Karpas-422 (cell line): ENCODE results near the gene SKIL. TPM values are rescaled to one million over a fixed set of nuclear protein-coding genes. Genes with fewer than 3 reads are reported as not detected.

Source experiments
- DNase-seq: peaks from one replicate; pipeline ENCODE4 v3.0.0-alpha.2; 2015
- H2AFZ ChIP-seq: fragments of 200-600 bp; sonication (generic); 2 replicates; pipeline ENCODE4 v1.6.1; 2014; ENCODE audit warnings: antibody characterized with exemption, low read length, mixed read lengths
- H3K27ac ChIP-seq: fragments of 200-600 bp; sonication (generic); 2 replicates; pipeline ENCODE4 v1.5.1; 2014; ENCODE audit warnings: mild to moderate bottlenecking, low read length, moderate library complexity
- H3K27me3 ChIP-seq: fragments of 200-600 bp; sonication (generic); 2 replicates; pipeline ENCODE4 v1.6.1; 2014; ENCODE audit warnings: low read length, mixed read lengths
- H3K36me3 ChIP-seq: fragments of 200-600 bp; sonication (generic); 2 replicates; pipeline ENCODE4 v1.6.1; 2014; ENCODE audit warnings: low read length, mixed read lengths; ENCODE audit not compliant: insufficient read depth
- H3K4me1 ChIP-seq: fragments of 200-600 bp; sonication (generic); 2 replicates; pipeline ENCODE4 v1.6.1; 2014; ENCODE audit warnings: mild to moderate bottlenecking, low read length, mixed read lengths
- H3K4me2 ChIP-seq: fragments of 200-600 bp; sonication (generic); 2 replicates; pipeline ENCODE4 v1.6.1; 2014; ENCODE audit warnings: low read length, low read depth, mild to moderate bottlenecking; ENCODE audit not compliant: poor library complexity, severe bottlenecking
- H3K4me3 ChIP-seq: fragments of 200-600 bp; sonication (generic); 2 replicates; pipeline ENCODE4 v1.5.1; 2014; ENCODE audit warnings: mild to moderate bottlenecking, antibody characterized with exemption, low read length, mixed read lengths
- H3K79me2 ChIP-seq: fragments of 200-600 bp; sonication (generic); 2 replicates; pipeline ENCODE4 v1.6.1; 2014; ENCODE audit warnings: mild to moderate bottlenecking, low read length, mixed read lengths
- H3K9ac ChIP-seq: fragments of 200-600 bp; sonication (generic); 2 replicates; pipeline ENCODE4 v1.6.0; 2014; ENCODE audit warnings: low read length
- H3K9me2 ChIP-seq: fragments of 200-600 bp; sonication (generic), shearing (Covaris generic); replicated peaks from 2 replicates; pipeline ENCODE4 v1.6.0; 2014; ENCODE audit warnings: mild to moderate bottlenecking, low read length, moderate library complexity; ENCODE audit not compliant: insufficient read depth
- H3K9me3 ChIP-seq: fragments of 300-700, 200-600 bp; sonication (generic); 2 replicates; pipeline ENCODE4 v1.6.1; 2014; ENCODE audit warnings: low read length, mixed read lengths
- H4K20me1 ChIP-seq: fragments of 200-600 bp; sonication (generic); 2 replicates; pipeline ENCODE4 v1.6.1; 2014; ENCODE audit warnings: mild to moderate bottlenecking, antibody characterized with exemption, low read length, low read depth; ENCODE audit not compliant: insufficient read depth
- total RNA-seq: library from RNA; depleted of rRNA; stranded (reverse); fragments of >200 nt; shearing (Covaris generic); gene quantifications from 2 replicates; pipeline ENCODE4 v1.2.3, GENCODE V29; 2014; ENCODE audit warnings: low replicate concordance

SKIL gene
- total RNA-seq, 1 experiment from 2014 or later, result 49.5 TPM

GRCh38 chr3:170363471-170363994 lies 6.0 kb downstream of the SKIL start:
- H4K20me1 ChIP-seq, result no peaks in the 10 kb centered on the region
- no peak overlapping the region for H3K4me2 ChIP-seq
- no peak overlapping the region for H3K27ac ChIP-seq
- peaks cover 48% of the 10 kb centered on the region for H3K4me1 ChIP-seq
- H3K9me2 ChIP-seq, result no peaks in the 10 kb centered on the region
- DNase-seq, result no peak
- H3K27me3 ChIP-seq, result no peaks in the 10 kb centered on the region
- peaks cover 5% of the 10 kb centered on the region; the same call in 1 of the 2 replicates for H3K36me3 ChIP-seq
- no peak overlapping the region for H2AFZ ChIP-seq
- H3K79me2 ChIP-seq, result peaks cover 90% of the 10 kb centered on the region
- no peak overlapping the region for H3K4me3 ChIP-seq
- no peaks in the 10 kb centered on the region for H3K9me3 ChIP-seq
- H3K9ac ChIP-seq, result no peak overlapping the region

GRCh38 chr3:170364965-170365364 lies 7.5 kb downstream of the SKIL start:
- Histone ChIP-seq H3K27ac (no peak overlapping the region), H3K4me1 (peaks cover 44% of the 10 kb centered on the region), H3K27me3 (no peaks in the 10 kb centered on the region), H3K9ac (no peak overlapping the region), H3K4me2 (no peak overlapping the region), H3K4me3 (no peak overlapping the region), H3K36me3 (0 out of 2 replicates have a peak, but pooled peaks cover under 1% of the 10 kb centered on the region), H3K9me3 (no peaks in the 10 kb centered on the region), H4K20me1 (peaks cover 6% of the 10 kb centered on the region; the same call in 1 of the 2 replicates), H2AFZ (no peak overlapping the region), H3K79me2 (peaks cover 89% of the 10 kb centered on the region), H3K9me2 (no peaks in the 10 kb centered on the region)
- DNase-seq, result no peak

- Histone ChIP-seq H3K4me1 (peaks cover 38% of the 10 kb centered on the region), H3K36me3 (no peaks in the 10 kb centered on the region), H3K9me2 (no peaks in the 10 kb centered on the region), H3K27ac (peak overlapping the region; percentile 86), H3K4me2 (peak overlapping the region; percentile 81), H3K9me3 (no peaks in the 10 kb centered on the region), H2AFZ (no peak overlapping the region), H3K79me2 (peaks cover 91% of the 10 kb centered on the region), H3K9ac (peak overlapping the region; percentile 41), H3K27me3 (no peaks in the 10 kb centered on the region), H3K4me3 (peak overlapping the region; percentile 59), H4K20me1 (peaks cover 6% of the 10 kb centered on the region; the same call in 1 of the 2 replicates)
- DNase-seq, result peak; percentile 81
Measured at GRCh38 chr3:170367797-170368196, 10.3 kb downstream of the SKIL start.

- H3K9ac ChIP-seq, result no peak overlapping the region
- peaks cover 45% of the 10 kb centered on the region for H3K4me1 ChIP-seq
- H3K4me3 ChIP-seq, result no peak overlapping the region
- peak overlapping the region; percentile 81 for H3K4me2 ChIP-seq
- DNase-seq, result peak; percentile 63
- peaks cover 6% of the 10 kb centered on the region; the same call in 1 of the 2 replicates for H4K20me1 ChIP-seq
- peaks cover 91% of the 10 kb centered on the region for H3K79me2 ChIP-seq
- H3K9me3 ChIP-seq, result no peaks in the 10 kb centered on the region
- no peaks in the 10 kb centered on the region for H3K27me3 ChIP-seq
- H3K36me3 ChIP-seq, result no peaks in the 10 kb centered on the region
- H3K9me2 ChIP-seq, result no peaks in the 10 kb centered on the region
- H3K27ac ChIP-seq, result peak overlapping the region; percentile 86
- H2AFZ ChIP-seq, result no peak overlapping the region
Measured at GRCh38 chr3:170368921-170369320, 11.4 kb downstream of the SKIL start.

GRCh38 chr3:170372190-170372879 lies 14.8 kb downstream of the SKIL start:
- Histone ChIP-seq H3K4me2 (peak overlapping the region; percentile 35), H3K9me2 (no peaks in the 10 kb centered on the region), H3K4me3 (no peak overlapping the region), H4K20me1 (peaks cover 6% of the 10 kb centered on the region; the same call in 1 of the 2 replicates), H3K79me2 (peaks cover 90% of the 10 kb centered on the region), H2AFZ (no peak overlapping the region), H3K27me3 (no peaks in the 10 kb centered on the region), H3K4me1 (peaks cover 55% of the 10 kb centered on the region), H3K9ac (no peak overlapping the region), H3K27ac (peak overlapping the region; percentile 48), H3K36me3 (no peaks in the 10 kb centered on the region), H3K9me3 (no peaks in the 10 kb centered on the region)
- no peak for DNase-seq

- no peak overlapping the region for H3K4me3 ChIP-seq
- H2AFZ ChIP-seq, result no peak overlapping the region
- H3K9ac ChIP-seq, result no peak overlapping the region
- H3K9me2 ChIP-seq, result no peaks in the 10 kb centered on the region
- H3K27ac ChIP-seq, result peak overlapping the region; percentile 62
- peaks cover 14% of the 10 kb centered on the region; the same call in 1 of the 2 replicates for H3K36me3 ChIP-seq
- peak overlapping the region; percentile 28 for H3K4me2 ChIP-seq
- H3K4me1 ChIP-seq, result peaks cover 18% of the 10 kb centered on the region
- DNase-seq, result peak; percentile 55
- no peaks in the 10 kb centered on the region for H3K27me3 ChIP-seq
- H3K79me2 ChIP-seq, result peaks cover 19% of the 10 kb centered on the region
- H4K20me1 ChIP-seq, result no peaks in the 10 kb centered on the region
- H3K9me3 ChIP-seq, result no peaks in the 10 kb centered on the region
Measured at GRCh38 chr3:170383567-170383966, 26.1 kb downstream of the SKIL start.

GRCh38 chr3:170386468-170386867 lies 29.0 kb downstream of the SKIL start:
- H3K9me3 ChIP-seq, result no peaks in the 10 kb centered on the region
- DNase-seq, result no peak
- H3K27ac ChIP-seq, result no peak overlapping the region
- H3K4me1 ChIP-seq, result peaks cover 21% of the 10 kb centered on the region
- no peaks in the 10 kb centered on the region for H3K9me2 ChIP-seq
- peaks cover 12% of the 10 kb centered on the region; the same call in 1 of the 2 replicates for H3K79me2 ChIP-seq
- no peak overlapping the region for H3K4me2 ChIP-seq
- peaks cover 14% of the 10 kb centered on the region; the same call in 1 of the 2 replicates for H3K36me3 ChIP-seq
- no peaks in the 10 kb centered on the region for H4K20me1 ChIP-seq
- H3K9ac ChIP-seq, result no peak overlapping the region
- no peaks in the 10 kb centered on the region for H3K27me3 ChIP-seq
- no peak overlapping the region for H2AFZ ChIP-seq
- no peak overlapping the region for H3K4me3 ChIP-seq

- H3K9me2 ChIP-seq, result no peaks in the 10 kb centered on the region
- DNase-seq, result peak; percentile 48
- peaks cover 17% of the 10 kb centered on the region; the same call in 1 of the 2 replicates for H3K36me3 ChIP-seq
- no peak overlapping the region for H3K4me3 ChIP-seq
- no peaks in the 10 kb centered on the region for H3K9me3 ChIP-seq
- no peak overlapping the region for H2AFZ ChIP-seq
- no peaks in the 10 kb centered on the region for H4K20me1 ChIP-seq
- H3K27me3 ChIP-seq, result no peaks in the 10 kb centered on the region
- H3K79me2 ChIP-seq, result peaks cover 12% of the 10 kb centered on the region; the same call in 1 of the 2 replicates
- H3K4me2 ChIP-seq, result no peak overlapping the region
- no peak overlapping the region for H3K27ac ChIP-seq
- H3K4me1 ChIP-seq, result peaks cover 15% of the 10 kb centered on the region
- H3K9ac ChIP-seq, result no peak overlapping the region
Measured at GRCh38 chr3:170387950-170388349, 30.4 kb downstream of the SKIL start.
